Heart right ventricle (tissue), 16 donors: ENCODE data around the gene HIPK3. TPM values are rescaled to one million over a fixed set of nuclear protein-coding genes. Genes with fewer than 3 reads are reported as not detected.
"Not testable (repeated sequence)": the region's sequence is repeated elsewhere in the genome, so short reads cannot be mapped to it uniquely, and the experiment has no call there.

Experiments used
- ATAC-seq, 8 donors: fragments of 200-7000 bp; cut with Tn5 transposase; one replicate each; pipeline ENCODE4 v1.9.1; 2020; ENCODE audit warnings: mild to moderate bottlenecking in 8 of 8, moderate library complexity in 8 of 8, moderate number of reproducible peaks in 1 of 8
- DNase-seq, 2 donors: peaks; one replicate each; pipeline ENCODE4 v3.0.0-alpha.2; 2020
- H3K27ac ChIP-seq, 10 donors: fragments of 200-600 bp; sonication (generic) in 2 of 10; one replicate each; pipeline versions ENCODE4 v1.5.0 to v1.8.0; 2020 to 2022; ENCODE audit warnings: mild to moderate bottlenecking in 3 of 10
- H3K27me3 ChIP-seq, 7 donors: fragments of 200-600 bp; one replicate each; pipeline ENCODE4 v1.8.0; 2021 to 2022; ENCODE audit warnings: mild to moderate bottlenecking in 2 of 7
- H3K36me3 ChIP-seq, 9 donors: fragments of 200-600 bp; sonication (generic) in 1 of 9; one replicate each; pipeline versions ENCODE4 v1.5.0 to v1.8.0; 2020 to 2022; ENCODE audit warnings: mild to moderate bottlenecking in 2 of 9
- H3K4me1 ChIP-seq, 9 donors: fragments of 200-600 bp; sonication (generic) in 1 of 9; one replicate each; pipeline versions ENCODE4 v1.5.0 to v1.8.0; 2020 to 2022; ENCODE audit warnings: mild to moderate bottlenecking in 4 of 9
- H3K4me3 ChIP-seq, 10 donors: fragments of 200-600 bp; sonication (generic) in 2 of 10; one replicate each; pipeline versions ENCODE4 v1.5.0 to v1.8.0; 2020 to 2022; ENCODE audit warnings: mild to moderate bottlenecking in 7 of 10, moderate library complexity in 2 of 10
- H3K9me3 ChIP-seq, 11 donors: fragments of 200-600 bp in 10 of 11; sonication (generic) in 2 of 11; one replicate each; pipeline versions ENCODE4 v1.5.0 to v1.8.0; 2013 to 2022; ENCODE audit warnings: mild to moderate bottlenecking in 2 of 11, control low read depth in 1 of 11, moderate library complexity in 1 of 11
- CTCF ChIP-seq, 9 donors: fragments of 200-600 bp; sonication (generic) in 2 of 9; IDR thresholded peaks; one replicate each; pipeline versions ENCODE4 v1.5.0 to v1.8.0; 2021 to 2022; ENCODE audit warnings: antibody characterized with exemption in 9 of 9, mild to moderate bottlenecking in 5 of 9, moderate library complexity in 1 of 9
- WGBS, 2 donors: extraction: QIAGEN DNeasy Blood & Tissue Kit; methylation state at CpG; one replicate each; pipeline ENCODE4 v1.1.7; 2013; ENCODE audit warnings: inconsistent platforms in 1 of 2; 5-methylcytosine and 5-hydroxymethylcytosine counted together
- intact Hi-C, 10 donors: fragments of 100-400 bp; cut with DNase I; formaldehyde crosslinking; loops; one replicate each; pipeline versions ENCODE4 v1.11.1 to v1.14.2; 2022
- polyA plus RNA-seq, 2 donors: library from polyadenylated mRNA; stranded (reverse); fragments of 200-250 nt; gene quantifications; one replicate each; pipeline ENCODE4 v1.2.3, GENCODE V29; 2013
- total RNA-seq, 10 donors: library from RNA; stranded (reverse); fragmentation: NEBNext Ultra II Directional in 3 of 10; extraction: Animal tissue kit (Norgen Biotek cat#: 25700) in 3 of 10; gene quantifications; one replicate each; pipeline versions ENCODE4 v1.2.1 to v1.2.4, GENCODE V29; 2021 to 2023
- donor health status: Arrhythmogenic right ventricular cardiomyopathy.
- donor health status: ischemic (EF 13 %, LVEDD 7.1; RV severe dilation, severe dysfunction).
- donor health status: healthy with polysubstance abuse.
- donor health status: DM: no; HTN: yes; CAD: no.
- donor health status: DM: no; HTN: no; CAD: no.
- donor health status: ischemic (EF 25% LVEDD 6.9; RV normal size, moderate dysfunction).
- donor health status: ischemic (EF 25% LVEDD 5.7; RV mildly dilated, moderate dysfunction).
- donor health status: healthy.
- donor health status: DM: yes; HTN: yes; CAD: no.
- donor health status: Ischemic cardiomyopathy.
- donor health status: ischemic (EF 35%, LVEDD 5.7; RV mildly dilated, moderate dysfunction).
- donor health status: nonischemic (EF 11% LVEDD 7.7; RV severe dilation, severe dysfunction).
- donor health status: DM: yes; HTN: yes; CAD: no.
- donor health status: PGD.
- donor health status: ischemic (EF 29% LVEDD 5.4; RV normal size, mild dysfunction).
- donor health status: nonischemic (EF 23%, LVEDD 6.1; RV moderate dilation, normal function).

HIPK3 gene
- total and polyA plus RNA-seq, 12 donors = 15.9 to 334 (median 276) TPM

GRCh38 chr11:33362051-33362910, 105.1 kb downstream of the HIPK3 start:
- intact Hi-C loops = loop anchor here (1.0 to 10.0 kb wide), 16 partner anchors 183 to 473 kb away; partner anchors contain the start of gene CD59 (in 1 of the 10)
- WGBS, 2 donors = 22 to 29% methylated on average over 6 of the region's 6 CpGs

GRCh38 chr11:33366918-33367317, 109.7 kb downstream of the HIPK3 start:
- intact Hi-C loops = loop anchor here in 7 of 10 donors (2.0 to 10.0 kb wide), 10 partner anchors 178 to 468 kb away; no protein-coding TSS in a partner anchor
- no peak for TF ChIP-seq CTCF (IDR thresholded peaks at IDR 0.05)
- ATAC-seq (no peak), DNase-seq (no peak)
- Histone ChIP-seq H3K4me1 (peaks cover 0 to 4% (median 2%) of the 10 kb centered on the region in 9 donors), H3K4me3 (no peak overlapping the region), H3K27me3 (peaks cover 0 to 10% (median 0%) of the 10 kb centered on the region in 7 donors), H3K36me3 (no peaks in the 10 kb centered on the region), H3K27ac (no peak overlapping the region), H3K9me3 (no peaks in the 10 kb centered on the region)
- 83 to 94% methylated on average over 2 of the region's 2 CpGs for WGBS, 2 donors

More at GRCh38 chr11:33362051-33362910, 105.1 kb downstream of the HIPK3 start:
- H3K4me3 ChIP-seq = no peak overlapping the region
- H3K9me3 ChIP-seq = no peaks in the 10 kb centered on the region
- ATAC-seq (peak; percentile 9 to 76 (median 51)), DNase-seq (peak in 1 of 2 donors; percentile 24)
- no peak overlapping the region for H3K27ac ChIP-seq
- no peaks in the 10 kb centered on the region for H3K27me3 ChIP-seq
- H3K4me1 ChIP-seq = peaks cover 0 to 12% (median 2%) of the 10 kb centered on the region in 9 donors
- TF ChIP-seq CTCF (IDR thresholded peaks at IDR 0.05) = peak; percentile 66 to 80 (median 76)
- peaks cover 0 to 5% (median 0%) of the 10 kb centered on the region in 9 donors for H3K36me3 ChIP-seq

GRCh38 chr11:33368475-33368874, 111.3 kb downstream of the HIPK3 start:
- ATAC-seq, H3K27ac ChIP-seq, DNase-seq, H3K9me3 ChIP-seq, H3K4me1 ChIP-seq, H3K4me3 ChIP-seq, H3K36me3 ChIP-seq: not testable (repeated sequence)
- 95 to 99% methylated on average over 4 of the region's 4 CpGs for WGBS, 2 donors
- peaks cover 0 to 19% (median 1%) of the 10 kb centered on the region in 7 donors for H3K27me3 ChIP-seq
- intact Hi-C loops = loop anchor here in 7 of 10 donors (5.0 to 10.0 kb wide), 9 partner anchors 176 to 466 kb away; no protein-coding TSS in a partner anchor

GRCh38 chr11:33368931-33369330, 111.8 kb downstream of the HIPK3 start:
- WGBS, 2 donors = 87 to 88% methylated on average over 1 of the region's 1 CpG
- DNase-seq (no peak), ATAC-seq (no peak)
- Histone ChIP-seq H3K27ac (no peak overlapping the region), H3K4me3 (no peak overlapping the region), H3K27me3 (peaks cover 0 to 22% (median 6%) of the 10 kb centered on the region in 7 donors), H3K9me3 (no peaks in the 10 kb centered on the region), H3K36me3 (no peaks in the 10 kb centered on the region), H3K4me1 (no peaks in the 10 kb centered on the region)
- no peak for TF ChIP-seq CTCF (IDR thresholded peaks at IDR 0.05)
- intact Hi-C loops = loop anchor here in 7 of 10 donors (5.0 to 10.0 kb wide), 9 partner anchors 176 to 466 kb away; no protein-coding TSS in a partner anchor
